Natural killer cell treated with Interleukin-12 subunit alpha and Interleukin-12 subunit beta and Interleukin-15 and Interleukin-18, amount 100 ng/mL, for 72 hours (primary cell): Measurements from ENCODE around the gene SMOC2. TPM values are rescaled to one million over a fixed set of nuclear protein-coding genes. Genes with fewer than 3 reads are reported as not detected.

Experiments
- ATAC-seq, 2 donors: fragments of 150-1000 bp; cut with Tn5 transposase in 1 of 2; sonication (Bioruptor Pico), chemical (Tn5 transposase) in 1 of 2; 2 replicates each; pipeline ENCODE4 v1.10.0; 2021
- DNase-seq: peaks from one replicate; pipeline ENCODE4 v3.0.0; 2022; ENCODE audit warnings: low spot score
- H3K27ac Mint-ChIP-seq, 2 donors: 1 replicate in 1 of 2; 2 replicates in 1 of 2; pipeline ENCODE4 v1.8.0; 2022; ENCODE audit warnings: mixed read lengths in 2 of 2, mild to moderate bottlenecking in 1 of 2, moderate library complexity in 1 of 2
- H3K27me3 Mint-ChIP-seq, 2 donors: 1 replicate in 1 of 2; 2 replicates in 1 of 2; pipeline ENCODE4 v1.8.0; 2022; ENCODE audit warnings: mixed read lengths in 2 of 2
- H3K36me3 Mint-ChIP-seq: one replicate; pipeline ENCODE4 v1.8.0; 2022; ENCODE audit warnings: mixed read lengths
- H3K4me1 Mint-ChIP-seq, 2 donors: 1 replicate in 1 of 2; 2 replicates in 1 of 2; pipeline ENCODE4 v1.8.0; 2022; ENCODE audit warnings: low read depth in 2 of 2, mixed read lengths in 2 of 2, mild to moderate bottlenecking in 1 of 2
- H3K4me3 Mint-ChIP-seq: one replicate; pipeline ENCODE4 v1.8.0; 2022; ENCODE audit warnings: mixed read lengths
- H3K9me3 Mint-ChIP-seq: 2 replicates; pipeline ENCODE4 v1.8.0; 2022; ENCODE audit warnings: mixed read lengths
- total RNA-seq, 2 donors: library from RNA; stranded (reverse); gene quantifications; one replicate each; pipeline ENCODE4 v1.2.3, GENCODE V29; 2022

Gene SMOC2
- total RNA-seq, 2 donors from 2014 or later, result not detected

DNA sequence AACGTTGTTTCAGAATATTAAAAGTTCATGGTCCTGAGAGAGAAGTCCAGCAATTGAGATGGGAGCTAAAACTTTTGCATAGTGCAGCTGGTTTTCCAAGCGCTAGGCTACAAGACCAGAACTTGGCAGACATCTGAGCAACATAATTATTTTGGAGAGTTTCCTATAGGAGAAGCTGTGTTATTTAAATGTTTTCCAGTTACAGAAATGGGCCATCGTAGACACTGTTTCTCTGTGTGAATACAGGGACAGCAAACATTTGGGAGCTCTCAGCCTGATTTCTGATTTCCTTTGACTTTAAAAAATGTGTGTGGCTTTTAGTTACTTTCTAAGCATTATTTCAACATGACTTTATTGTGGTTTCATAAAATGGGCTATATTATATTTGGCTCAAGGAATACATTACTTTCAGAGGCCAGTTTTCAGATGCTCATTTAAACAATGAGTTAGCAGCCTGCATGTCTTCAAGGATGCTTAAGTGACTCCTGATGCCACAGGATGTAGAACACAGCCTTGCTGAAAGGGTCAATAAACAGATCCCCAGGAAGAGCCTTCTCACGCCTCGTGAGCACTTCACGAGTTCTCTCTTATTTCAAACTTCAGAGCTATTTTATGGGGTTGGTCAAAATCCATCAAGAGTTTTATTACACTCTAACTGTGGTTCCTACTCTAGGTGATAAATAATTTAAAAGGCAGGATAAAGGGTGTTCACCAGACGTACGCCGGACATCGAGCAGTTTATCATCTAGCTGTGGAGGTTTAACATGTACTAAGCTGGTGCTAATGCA is 193.8 kb downstream of the SMOC2 start:
- no peak overlapping the region for H3K4me3 Mint-ChIP-seq
- H3K27ac Mint-ChIP-seq, result no peak overlapping the region
- H3K9me3 Mint-ChIP-seq, result peaks cover 4% of the 10 kb centered on the region
- no peaks in the 10 kb centered on the region for H3K36me3 Mint-ChIP-seq
- DNase-seq (no peak), ATAC-seq (no peak)
- H3K4me1 Mint-ChIP-seq, result no peaks in the 10 kb centered on the region
- peaks cover 0 to 24% of the 10 kb centered on the region in 2 donors for H3K27me3 Mint-ChIP-seq

DNA sequence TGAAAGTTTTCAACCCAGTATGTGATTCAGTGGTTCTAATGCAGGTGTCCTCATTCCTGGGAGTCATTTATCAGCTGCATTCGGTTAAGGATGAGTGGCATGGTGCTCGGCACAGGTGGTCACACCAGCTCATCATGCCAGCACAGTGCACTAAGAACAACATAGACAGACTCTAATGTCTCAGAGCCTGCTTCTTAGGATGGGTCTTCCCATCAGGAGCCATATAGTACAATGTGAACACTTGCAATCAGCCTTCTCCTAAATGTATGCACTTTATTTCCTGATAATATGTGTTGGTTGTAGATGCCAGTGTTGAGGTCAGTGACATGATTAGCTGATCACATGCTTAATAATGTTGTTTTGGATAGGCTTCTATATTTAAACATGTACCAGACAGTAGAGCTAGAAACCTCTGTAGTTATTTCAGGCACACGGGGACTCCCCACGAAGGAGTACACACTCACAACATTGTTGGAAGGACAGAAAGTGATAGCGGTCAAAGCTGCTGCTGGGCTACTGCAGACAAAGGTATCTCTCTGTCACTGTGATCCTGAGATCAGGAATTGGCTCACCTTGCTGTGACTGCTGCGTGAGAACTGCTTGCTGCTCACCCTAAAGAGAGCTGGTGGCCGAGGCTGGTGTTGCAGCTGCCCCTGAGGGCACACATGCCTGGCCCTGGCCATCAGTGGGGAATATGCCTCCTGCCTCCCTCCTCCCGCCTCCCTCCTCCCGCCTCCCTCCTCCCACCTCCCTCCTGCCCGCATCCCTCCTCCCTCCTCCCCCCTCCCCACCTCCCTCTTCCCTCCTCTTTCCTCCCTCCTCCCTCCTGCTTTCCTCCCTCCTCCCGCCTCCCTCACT is 195.4 kb downstream of the SMOC2 start:
- H3K27ac Mint-ChIP-seq, result no peak overlapping the region
- DNase-seq, result no peak
- ATAC-seq, result no peak
- no peaks in the 10 kb centered on the region for H3K4me1 Mint-ChIP-seq
- H3K9me3 Mint-ChIP-seq, result peaks cover 4% of the 10 kb centered on the region
- H3K4me3 Mint-ChIP-seq, result no peak overlapping the region
- H3K36me3 Mint-ChIP-seq, result no peaks in the 10 kb centered on the region
- peaks cover 0 to 29% of the 10 kb centered on the region in 2 donors for H3K27me3 Mint-ChIP-seq

DNA sequence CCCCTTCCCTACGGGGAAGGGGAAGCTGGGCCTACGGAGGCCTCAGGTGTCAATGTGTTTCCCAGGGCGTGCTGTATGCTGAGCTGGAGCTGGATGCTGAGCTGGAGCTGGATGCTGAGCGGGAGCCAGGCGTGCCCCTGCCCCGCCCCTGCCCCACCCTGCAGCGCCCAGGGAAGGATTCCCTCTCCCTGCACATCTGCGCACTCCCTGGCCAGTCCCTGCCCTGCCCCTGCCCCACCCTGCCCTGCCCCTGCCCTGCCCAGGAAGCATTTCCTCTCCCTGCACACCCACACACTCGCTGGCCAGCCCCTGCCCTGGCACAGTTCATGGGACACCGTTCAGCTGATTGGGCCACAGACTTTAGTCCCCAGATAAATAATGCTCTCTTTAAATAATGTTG is 196.8 kb downstream of the SMOC2 start:
- H3K27ac Mint-ChIP-seq, result no peak overlapping the region
- peaks cover 0 to 26% of the 10 kb centered on the region in 2 donors for H3K27me3 Mint-ChIP-seq
- H3K4me3 Mint-ChIP-seq, result no peak overlapping the region
- H3K9me3 Mint-ChIP-seq, result peaks cover 4% of the 10 kb centered on the region
- ATAC-seq (no peak), DNase-seq (no peak)
- no peaks in the 10 kb centered on the region for H3K4me1 Mint-ChIP-seq
- no peaks in the 10 kb centered on the region for H3K36me3 Mint-ChIP-seq

DNA sequence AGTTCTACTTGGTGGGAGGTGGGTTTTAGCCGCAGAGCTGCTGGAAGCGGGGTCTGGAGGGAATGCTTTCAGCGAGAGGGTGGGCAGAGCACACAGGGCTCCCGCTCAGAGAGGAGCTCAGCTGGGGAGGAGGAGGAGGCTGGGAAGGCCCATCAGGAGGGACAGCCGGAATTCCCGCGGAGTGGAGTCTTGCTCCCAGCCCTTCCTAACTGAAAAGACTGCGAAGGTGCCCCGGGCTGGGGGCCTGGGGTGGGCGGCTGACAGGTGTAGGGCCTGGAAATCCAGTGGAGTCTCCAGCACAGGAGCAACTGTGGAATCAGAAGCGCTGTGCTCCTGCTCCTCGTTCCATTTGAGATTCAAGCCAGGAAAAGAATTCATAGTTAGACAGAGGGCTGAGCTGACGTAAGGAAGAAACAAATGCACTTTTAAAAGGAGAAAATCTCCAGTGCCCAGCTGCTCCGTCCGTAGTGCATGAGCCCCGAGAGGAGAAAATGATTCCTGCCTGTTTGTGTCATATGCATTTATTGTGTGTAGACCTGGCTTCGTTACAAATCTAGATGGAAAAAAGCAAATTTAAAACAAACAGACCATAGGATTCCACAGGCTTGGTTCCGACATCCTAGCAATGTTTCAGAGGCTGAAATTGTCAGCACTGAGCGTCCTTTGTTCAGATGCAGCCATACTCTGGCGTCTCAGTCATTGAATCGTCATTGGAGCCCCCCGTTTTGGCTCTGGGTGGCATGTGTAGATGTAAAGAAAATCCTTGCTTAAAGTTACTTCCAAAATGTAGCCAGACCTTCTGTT is 197.7 kb downstream of the SMOC2 start:
- DNase-seq (no peak), ATAC-seq (no peak)
- H3K36me3 Mint-ChIP-seq, result no peaks in the 10 kb centered on the region
- peaks cover 0 to 18% of the 10 kb centered on the region in 2 donors for H3K27me3 Mint-ChIP-seq
- H3K27ac Mint-ChIP-seq, result no peak overlapping the region
- no peak overlapping the region for H3K4me3 Mint-ChIP-seq
- no peaks in the 10 kb centered on the region for H3K4me1 Mint-ChIP-seq
- H3K9me3 Mint-ChIP-seq, result peaks cover 4% of the 10 kb centered on the region

DNA sequence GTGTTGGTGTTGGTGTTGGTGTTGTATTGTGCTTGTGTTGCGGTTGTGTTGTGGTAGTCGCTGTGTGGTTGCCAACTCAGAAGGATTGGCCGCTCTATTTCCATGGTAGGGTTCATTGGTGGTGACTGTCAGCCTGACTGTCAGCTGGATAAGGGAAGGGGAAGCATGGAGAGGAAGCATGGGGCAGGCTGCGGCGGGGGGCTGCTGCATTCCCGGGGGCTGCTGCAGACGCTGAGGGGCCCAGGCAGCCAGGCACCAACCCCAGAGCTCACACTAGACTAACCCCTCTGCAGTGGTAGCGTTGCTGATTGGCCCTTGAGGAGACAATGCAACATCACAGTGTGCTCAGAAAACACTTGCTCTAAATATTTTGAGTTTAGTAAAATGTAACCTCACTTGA is 199.2 kb downstream of the SMOC2 start:
- H3K9me3 Mint-ChIP-seq, result no peaks in the 10 kb centered on the region
- ATAC-seq (no peak), DNase-seq (no peak)
- H3K36me3 Mint-ChIP-seq, result no peaks in the 10 kb centered on the region
- H3K27ac Mint-ChIP-seq, result no peak overlapping the region
- no peaks in the 10 kb centered on the region for H3K4me1 Mint-ChIP-seq
- H3K4me3 Mint-ChIP-seq, result no peak overlapping the region
- H3K27me3 Mint-ChIP-seq, result peaks cover 0 to 14% of the 10 kb centered on the region in 2 donors

DNA sequence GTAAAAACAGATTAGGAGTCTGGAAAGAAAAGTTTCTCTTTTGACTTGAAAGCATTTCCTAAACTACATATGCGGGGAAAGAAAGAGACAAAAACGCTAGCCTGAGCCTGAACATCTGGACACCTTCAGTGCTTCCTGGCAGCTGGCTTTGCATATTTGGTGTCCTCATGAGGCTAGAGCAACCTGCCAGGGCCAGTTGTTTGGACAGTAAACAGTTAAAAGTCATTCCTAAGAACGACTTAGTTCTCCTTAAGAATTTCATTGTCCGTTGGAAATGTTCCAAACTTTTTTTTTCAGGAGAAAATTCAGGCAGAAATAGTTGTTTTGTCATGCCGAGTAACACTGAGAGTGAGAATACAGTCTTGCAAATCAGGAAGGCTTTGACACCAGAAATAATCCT is 199.8 kb downstream of the SMOC2 start:
- H3K4me1 Mint-ChIP-seq, result no peaks in the 10 kb centered on the region
- no peak for ATAC-seq
- H3K9me3 Mint-ChIP-seq, result no peaks in the 10 kb centered on the region
- H3K27me3 Mint-ChIP-seq, result peaks cover 0 to 14% of the 10 kb centered on the region in 2 donors
- no peaks in the 10 kb centered on the region for H3K36me3 Mint-ChIP-seq
- no peak for DNase-seq
- no peak overlapping the region for H3K27ac Mint-ChIP-seq
- H3K4me3 Mint-ChIP-seq, result no peak overlapping the region

DNA sequence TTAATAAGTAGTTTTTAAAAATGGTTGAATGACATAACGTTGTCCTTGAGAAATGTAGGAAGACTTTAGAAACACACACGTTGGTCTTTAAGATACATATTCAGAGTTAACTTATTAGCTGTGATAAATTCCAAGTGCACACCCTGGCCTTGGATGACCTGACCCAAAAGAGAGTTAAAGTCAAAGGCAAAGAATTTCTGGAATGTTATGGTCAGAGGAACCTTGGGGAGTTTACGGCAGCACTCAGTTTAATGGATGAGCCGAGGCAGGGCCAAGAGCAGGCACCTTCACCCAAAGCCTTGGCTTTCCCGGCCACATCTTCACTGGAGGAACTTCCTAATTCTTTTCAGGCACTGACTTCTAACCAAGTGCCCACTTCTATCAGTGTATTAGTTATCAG is 200.5 kb downstream of the SMOC2 start:
- H3K27me3 Mint-ChIP-seq, result peaks cover 0 to 11% of the 10 kb centered on the region in 2 donors
- ATAC-seq (no peak), DNase-seq (no peak)
- no peaks in the 10 kb centered on the region for H3K4me1 Mint-ChIP-seq
- no peaks in the 10 kb centered on the region for H3K36me3 Mint-ChIP-seq
- no peaks in the 10 kb centered on the region for H3K9me3 Mint-ChIP-seq
- no peak overlapping the region for H3K4me3 Mint-ChIP-seq
- H3K27ac Mint-ChIP-seq, result no peak overlapping the region

DNA sequence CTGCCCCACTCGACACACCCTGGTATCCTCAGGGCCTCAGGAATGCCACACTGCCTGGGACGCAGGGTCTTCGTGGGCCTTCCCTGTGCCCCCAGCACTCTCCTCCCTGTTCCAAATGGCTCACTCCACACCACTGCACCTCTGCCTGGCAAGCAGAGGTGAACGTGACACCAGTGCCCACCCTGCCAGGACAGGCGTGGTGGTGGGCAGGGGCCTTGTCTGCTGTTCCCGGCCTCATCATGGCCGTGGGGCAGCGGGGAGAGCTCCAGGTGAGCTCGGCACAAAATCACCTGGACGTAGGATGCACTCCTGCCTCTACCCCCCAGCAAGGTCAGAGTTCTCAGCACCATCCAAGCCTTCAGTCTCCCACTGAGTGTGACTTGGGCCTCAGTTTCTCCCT is 202.4 kb downstream of the SMOC2 start:
- Mint-ChIP-seq H3K9me3 (no peaks in the 10 kb centered on the region), H3K27ac (no peak overlapping the region), H3K4me3 (no peak overlapping the region), H3K4me1 (no peaks in the 10 kb centered on the region), H3K36me3 (no peaks in the 10 kb centered on the region), H3K27me3 (peaks cover 0 to 12% of the 10 kb centered on the region in 2 donors)
- DNase-seq (no peak), ATAC-seq (no peak)

DNA sequence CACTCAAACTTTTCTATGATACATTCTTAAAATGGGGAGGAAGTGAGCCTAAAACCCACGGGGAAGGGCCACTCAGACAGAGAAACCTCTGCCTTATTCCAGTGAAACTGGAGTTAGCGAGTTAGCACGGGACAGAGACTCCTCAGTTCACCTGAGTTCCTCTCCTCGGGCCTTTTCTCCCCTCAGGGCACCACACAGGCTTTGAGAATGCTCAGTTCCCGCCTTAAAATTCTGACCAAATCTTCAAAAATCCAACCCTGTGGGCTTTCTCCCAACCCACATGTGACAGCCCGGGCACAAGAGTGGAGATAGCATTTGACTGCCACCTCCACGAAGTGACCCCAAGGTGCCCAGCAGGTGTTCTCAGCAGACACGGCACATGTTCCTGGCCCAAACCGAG is 204.3 kb downstream of the SMOC2 start:
- no peaks in the 10 kb centered on the region for H3K9me3 Mint-ChIP-seq
- no peak for DNase-seq
- H3K36me3 Mint-ChIP-seq, result no peaks in the 10 kb centered on the region
- H3K4me1 Mint-ChIP-seq, result no peaks in the 10 kb centered on the region
- no peak overlapping the region for H3K4me3 Mint-ChIP-seq
- no peak overlapping the region for H3K27ac Mint-ChIP-seq
- no peak for ATAC-seq
- H3K27me3 Mint-ChIP-seq, result peaks cover 0 to 13% of the 10 kb centered on the region in 2 donors

DNA sequence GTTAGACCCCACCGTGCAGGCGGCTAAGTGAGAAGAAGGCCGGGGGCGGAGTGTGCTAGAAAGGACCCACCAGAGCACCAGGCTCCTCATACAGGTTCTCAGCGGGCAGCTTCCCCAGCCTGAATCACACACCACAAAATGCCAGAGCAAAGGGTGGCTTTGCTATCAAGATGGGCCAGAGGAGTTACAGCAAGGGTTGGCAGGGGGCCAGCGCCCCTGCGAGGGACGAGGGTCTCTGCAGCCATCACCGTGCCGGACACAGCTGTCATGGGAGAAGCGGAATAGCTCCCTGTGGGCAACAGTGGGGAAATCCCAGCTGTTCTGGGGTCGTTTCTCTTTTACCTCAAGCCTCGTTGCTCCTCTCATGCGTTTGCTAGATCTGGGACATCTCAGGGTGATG is 206.3 kb downstream of the SMOC2 start:
- Mint-ChIP-seq H3K4me1 (no peaks in the 10 kb centered on the region), H3K27ac (no peak overlapping the region), H3K4me3 (no peak overlapping the region), H3K9me3 (no peaks in the 10 kb centered on the region), H3K27me3 (peaks cover 0 to 9% of the 10 kb centered on the region in 2 donors), H3K36me3 (no peaks in the 10 kb centered on the region)
- ATAC-seq (no peak), DNase-seq (no peak)

DNA sequence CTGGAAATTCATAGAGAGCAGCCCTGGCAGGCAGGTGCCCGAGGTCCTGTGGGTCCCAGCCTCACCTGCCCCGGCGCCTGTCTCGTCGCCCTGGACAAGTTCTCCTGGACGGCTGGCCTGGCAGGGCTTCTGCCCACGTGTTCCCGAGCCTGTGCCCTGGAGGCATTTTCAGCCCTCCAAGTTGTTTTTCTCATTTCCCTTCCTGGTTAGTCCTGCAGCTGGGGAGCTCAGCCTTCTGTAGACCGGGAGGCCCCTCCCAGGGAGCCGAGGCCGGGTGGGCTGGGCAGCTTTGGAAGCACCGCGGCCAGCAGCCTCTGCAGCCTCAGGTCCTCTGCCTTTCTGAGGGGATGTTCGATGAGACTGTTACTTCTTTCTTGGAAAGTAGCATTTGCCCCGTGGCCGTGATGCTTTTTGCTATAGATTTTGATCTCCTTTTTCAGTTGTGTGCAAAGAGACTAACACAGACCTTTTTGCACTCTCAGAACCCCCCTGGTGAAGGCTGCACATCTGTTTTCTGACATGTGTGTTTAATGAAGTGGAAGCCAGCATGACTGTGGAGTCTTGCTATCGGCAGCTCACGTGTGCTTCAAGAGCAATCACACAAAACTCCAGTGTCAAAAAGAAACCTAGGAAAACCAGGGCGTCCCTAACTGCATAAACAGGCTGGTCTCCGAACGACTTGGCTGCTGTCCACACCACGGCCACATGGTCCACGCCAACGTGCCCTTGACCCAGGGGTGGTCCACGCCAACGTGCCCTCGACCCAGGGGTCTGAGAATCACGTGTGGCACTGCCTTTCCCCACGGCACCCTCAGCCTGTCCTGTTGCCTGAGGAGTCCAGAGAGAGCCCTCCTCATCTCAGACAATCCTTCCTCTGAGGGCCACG is 207.5 kb downstream of the SMOC2 start:
- H3K36me3 Mint-ChIP-seq, result no peaks in the 10 kb centered on the region
- ATAC-seq (no peak), DNase-seq (no peak)
- H3K4me1 Mint-ChIP-seq, result no peaks in the 10 kb centered on the region
- H3K27ac Mint-ChIP-seq, result no peak overlapping the region
- H3K4me3 Mint-ChIP-seq, result no peak overlapping the region
- H3K9me3 Mint-ChIP-seq, result no peaks in the 10 kb centered on the region
- H3K27me3 Mint-ChIP-seq, result peaks cover 0 to 9% of the 10 kb centered on the region in 2 donors

DNA sequence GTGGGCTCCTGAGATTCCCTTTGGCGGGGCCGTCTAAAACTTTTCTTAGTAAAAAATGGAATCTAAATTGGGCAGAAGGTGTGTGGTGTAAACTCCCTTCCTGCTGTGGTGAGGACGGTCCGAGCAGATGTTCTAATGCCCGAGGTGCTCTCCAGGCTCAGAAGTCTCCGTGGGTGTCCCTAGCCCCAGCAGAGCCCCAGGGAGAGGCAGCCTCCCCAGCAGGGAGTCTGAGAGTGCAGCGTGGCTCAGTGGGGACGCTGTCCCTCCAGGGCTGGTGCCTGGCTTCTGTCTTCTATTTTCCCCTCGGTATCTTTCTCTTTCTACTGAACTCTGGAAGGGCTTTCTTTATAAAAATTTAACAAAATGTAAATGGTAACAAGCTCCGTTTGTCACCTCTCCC is 208.2 kb downstream of the SMOC2 start:
- DNase-seq, result no peak
- ATAC-seq, result no peak
- Mint-ChIP-seq H3K27ac (no peak overlapping the region), H3K9me3 (no peaks in the 10 kb centered on the region), H3K4me1 (no peaks in the 10 kb centered on the region), H3K36me3 (no peaks in the 10 kb centered on the region), H3K27me3 (peaks cover 0 to 9% of the 10 kb centered on the region in 2 donors), H3K4me3 (no peak overlapping the region)

DNA sequence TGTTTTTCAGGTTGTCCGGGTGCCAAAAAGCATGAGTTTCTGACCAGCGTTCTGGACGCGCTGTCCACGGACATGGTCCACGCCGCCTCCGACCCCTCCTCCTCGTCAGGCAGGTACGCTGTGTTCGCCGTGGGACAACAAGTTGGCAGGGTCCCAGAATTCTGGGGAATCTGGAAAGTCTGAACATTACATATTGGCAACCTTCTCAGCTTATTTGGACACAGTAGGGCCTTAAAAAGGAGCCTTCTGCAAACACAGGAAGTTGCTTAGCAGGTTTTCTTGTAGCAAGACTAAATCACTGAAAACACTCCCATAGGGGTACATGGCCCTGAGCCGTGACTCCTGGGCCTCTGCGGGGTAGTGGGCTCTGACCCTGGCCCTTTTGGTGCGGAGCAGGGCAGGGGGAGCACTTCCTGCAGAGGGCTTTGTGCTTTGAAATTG is 209.7 kb downstream of the SMOC2 start:
- Mint-ChIP-seq H3K27me3 (peaks cover 0 to 9% of the 10 kb centered on the region in 2 donors), H3K4me3 (no peak overlapping the region), H3K9me3 (no peaks in the 10 kb centered on the region), H3K4me1 (no peaks in the 10 kb centered on the region), H3K27ac (no peak overlapping the region), H3K36me3 (no peaks in the 10 kb centered on the region)
- ATAC-seq, result no peak
- no peak for DNase-seq
